Measurements from ENCODE around the gene TGFBR3. TPM values are rescaled to one million over a fixed set of nuclear protein-coding genes. Genes with fewer than 3 reads are reported as not detected.

Gene TGFBR3
- total and polyA plus RNA-seq, 2 of the 4 experiments (the other 2 are of a cell fraction): 3.0 to 11.3 TPM

DNA sequence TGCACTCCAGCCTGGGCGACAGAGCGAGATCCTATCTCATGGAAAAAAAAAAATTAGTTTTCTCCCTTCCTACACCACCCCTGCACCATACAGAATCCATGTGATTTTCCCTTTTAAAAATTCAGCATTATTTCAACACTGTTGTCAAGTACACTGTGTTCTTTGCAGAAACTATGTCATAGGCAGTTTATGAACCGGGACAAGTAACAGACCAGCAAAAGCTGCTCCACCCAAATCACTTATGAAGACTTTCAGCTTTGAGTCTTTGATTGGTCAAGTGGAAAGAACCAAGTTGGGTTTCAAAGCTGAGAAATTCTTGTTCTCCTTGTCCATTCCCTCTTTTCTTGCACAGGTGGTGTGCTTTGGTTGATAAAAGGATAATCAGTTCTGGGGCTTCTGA is 212.3 kb downstream of the TGFBR3 start:
- dilution Hi-C loops (cut with HindIII; ENCODE audit: low sequenced_read_pairs, unreplicated experiment) (no loop called here), in situ Hi-C loops (cut with MboI; ENCODE audit: low sequenced_read_pairs) (no loop called here), intact Hi-C loops (cut with micrococcal nuclease) (no loop called here)
- no peaks in the 10 kb centered on the region for H3K27me3 ChIP-seq (ENCODE audit: control insufficient read depth, insufficient read depth, low read length)
- H3K4ac ChIP-seq (ENCODE audit: low read depth, low read length): no peak overlapping the region
- no peak overlapping the region for H4K8ac ChIP-seq (ENCODE audit: low read depth in 2 of 2, low read length in 2 of 2)
- no peak for DNase-seq
- no peaks in the 10 kb centered on the region for H3K9me1 ChIP-seq (ENCODE audit: insufficient read depth, low read length)
- H2AK5ac ChIP-seq (ENCODE audit: low read depth, low read length): no peak overlapping the region
- no peak overlapping the region for H4K5ac ChIP-seq (ENCODE audit: low read depth, low read length)
- no peak overlapping the region for H2BK120ac ChIP-seq (ENCODE audit: low read depth, low read length)
- no peak overlapping the region for H2BK5ac ChIP-seq (ENCODE audit: low read depth, low read length, poor library complexity, severe bottlenecking)
- 100% methylated on average over 2 of the region's 3 CpGs; no CpG with 5 or more reads in 1 of the 2 experiments for WGBS, 2 experiments (ENCODE audit: extremely low coverage in 2 of 2, insufficient read length in 1 of 2)
- ATAC-seq (ENCODE audit: low read depth): no peak
- H3K79me1 ChIP-seq (ENCODE audit: low read depth in 1 of 2, low read length in 2 of 2): no peaks in the 10 kb centered on the region
- H2AFZ ChIP-seq (replicated peaks; ENCODE audit: low read length, poor library complexity): no peak overlapping the region
- H3K4me1 ChIP-seq (ENCODE audit: control insufficient read depth, insufficient read depth, low read length): no peaks in the 10 kb centered on the region
- ChIA-PET POLR2A (ENCODE audit: unreplicated experiment) (no interaction called here), CTCF (interaction anchor here (0.6 to 1.0 kb wide), 2 partner anchors 96 to 210 kb away, joined by 3 read pairs; no protein-coding TSS in a partner anchor)
- H3K56ac ChIP-seq (ENCODE audit: extremely low read depth, insufficient read depth, low read length): no peak overlapping the region
- no peak overlapping the region for H3K23ac ChIP-seq (ENCODE audit: low read depth, low read length)
- no peak overlapping the region for H2BK20ac ChIP-seq (ENCODE audit: low read depth, low read length)
- BruUV-seq (replicated peaks): no TSS peak
- no peak overlapping the region for H3K14ac ChIP-seq (replicated peaks; ENCODE audit: low read depth, low read length)
- H3K36me3 ChIP-seq (ENCODE audit: control insufficient read depth, insufficient read depth, low read length): no peaks in the 10 kb centered on the region
- no peak overlapping the region for H3K4me3 ChIP-seq (ENCODE audit: insufficient read depth, low read depth, low read length)
- H3K27ac ChIP-seq (ENCODE audit: insufficient read depth, low read length): no peak overlapping the region
- no peak overlapping the region for H3K9ac ChIP-seq (ENCODE audit: low read depth, low read length)
- no peaks in the 10 kb centered on the region for H3K9me3 ChIP-seq (ENCODE audit: control insufficient read depth, insufficient read depth, low read length)
- H2AK9ac ChIP-seq (replicated peaks; ENCODE audit: low read depth, low read length, poor library complexity): no peak overlapping the region
- no peak overlapping the region for H3K4me2 ChIP-seq (ENCODE audit: low read depth, low read length)
- H4K91ac ChIP-seq (ENCODE audit: insufficient read depth, low read depth, low read length): no peak overlapping the region
- no peak for TF ChIP-seq POLR2A (IDR thresholded peaks at IDR 0.05; ENCODE audit: low read depth, low read length)
- no peak for TF ChIP-seq MXI1 (IDR thresholded peaks at IDR 0.05; ENCODE audit: borderline replicate concordance, low read depth, low read length)
- no peak for TF ChIP-seq CHD1 (IDR thresholded peaks at IDR 0.05; ENCODE audit: low read depth, low read length)
- TF ChIP-seq, protein P1, sequence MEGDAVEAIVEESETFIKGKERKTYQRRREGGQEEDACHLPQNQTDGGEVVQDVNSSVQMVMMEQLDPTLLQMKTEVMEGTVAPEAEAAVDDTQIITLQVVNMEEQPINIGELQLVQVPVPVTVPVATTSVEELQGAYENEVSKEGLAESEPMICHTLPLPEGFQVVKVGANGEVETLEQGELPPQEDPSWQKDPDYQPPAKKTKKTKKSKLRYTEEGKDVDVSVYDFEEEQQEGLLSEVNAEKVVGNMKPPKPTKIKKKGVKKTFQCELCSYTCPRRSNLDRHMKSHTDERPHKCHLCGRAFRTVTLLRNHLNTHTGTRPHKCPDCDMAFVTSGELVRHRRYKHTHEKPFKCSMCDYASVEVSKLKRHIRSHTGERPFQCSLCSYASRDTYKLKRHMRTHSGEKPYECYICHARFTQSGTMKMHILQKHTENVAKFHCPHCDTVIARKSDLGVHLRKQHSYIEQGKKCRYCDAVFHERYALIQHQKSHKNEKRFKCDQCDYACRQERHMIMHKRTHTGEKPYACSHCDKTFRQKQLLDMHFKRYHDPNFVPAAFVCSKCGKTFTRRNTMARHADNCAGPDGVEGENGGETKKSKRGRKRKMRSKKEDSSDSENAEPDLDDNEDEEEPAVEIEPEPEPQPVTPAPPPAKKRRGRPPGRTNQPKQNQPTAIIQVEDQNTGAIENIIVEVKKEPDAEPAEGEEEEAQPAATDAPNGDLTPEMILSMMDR (conservative IDR thresholded peaks at IDR 0.05; ENCODE audit: low read depth, low read length): no peak
- no peak for TF ChIP-seq SMC3 (IDR thresholded peaks at IDR 0.05; ENCODE audit: low read depth, low read length)
- TF ChIP-seq BHLHE40 (IDR thresholded peaks at IDR 0.05; ENCODE audit: low read depth, low read length): no peak
- no peak for TF ChIP-seq NFE2L2 (IDR thresholded peaks at IDR 0.05; ENCODE audit: low read depth, low read length)
- TF ChIP-seq RFX5 (IDR thresholded peaks at IDR 0.05; ENCODE audit: low read depth, low read length): no peak
- TF ChIP-seq FOS (IDR thresholded peaks at IDR 0.05; ENCODE audit: low read depth, low read length): no peak
- no peak for TF ChIP-seq MAZ (IDR thresholded peaks at IDR 0.05; ENCODE audit: borderline replicate concordance, low read depth, low read length)
- no peak for TF ChIP-seq MAFK (IDR thresholded peaks at IDR 0.05; ENCODE audit: low read depth, low read length)
- TF ChIP-seq RCOR1 (IDR thresholded peaks at IDR 0.05; ENCODE audit: insufficient replicate concordance, low read length): no peak
- TF ChIP-seq CEBPB (IDR thresholded peaks at IDR 0.05; ENCODE audit: low read depth, low read length): no peak
- no peak for TF ChIP-seq ELK1 (IDR thresholded peaks at IDR 0.05; ENCODE audit: borderline replicate concordance, low read depth, low read length)
- TF ChIP-seq, protein P2, sequence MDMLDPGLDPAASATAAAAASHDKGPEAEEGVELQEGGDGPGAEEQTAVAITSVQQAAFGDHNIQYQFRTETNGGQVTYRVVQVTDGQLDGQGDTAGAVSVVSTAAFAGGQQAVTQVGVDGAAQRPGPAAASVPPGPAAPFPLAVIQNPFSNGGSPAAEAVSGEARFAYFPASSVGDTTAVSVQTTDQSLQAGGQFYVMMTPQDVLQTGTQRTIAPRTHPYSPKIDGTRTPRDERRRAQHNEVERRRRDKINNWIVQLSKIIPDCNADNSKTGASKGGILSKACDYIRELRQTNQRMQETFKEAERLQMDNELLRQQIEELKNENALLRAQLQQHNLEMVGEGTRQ (IDR thresholded peaks at IDR 0.05; ENCODE audit: low read depth, low read length): no peak
- no peak for TF ChIP-seq RAD21 (IDR thresholded peaks at IDR 0.05; ENCODE audit: low read length)
- H2BK15ac ChIP-seq (ENCODE audit: low read depth, low read length): no peak overlapping the region
- no peaks in the 10 kb centered on the region for H4K20me1 ChIP-seq (ENCODE audit: insufficient read depth, low read length)
- H3K18ac ChIP-seq (ENCODE audit: low read depth, low read length): no peak overlapping the region
